Stimulated activated CD8-positive, alpha-beta memory T cell treated with anti-CD3 and anti-CD28 coated beads, Interleukin-12 subunit alpha, Interleukin-12 subunit beta, amount 100 ng/mL, for 1 hour (primary cell): ENCODE measurements around the gene TMEM35B.
"Not testable (repeated sequence)": the region's sequence is repeated elsewhere in the genome, so short reads cannot be mapped to it uniquely, and the experiment has no call there.

Experiments used
- DNase-seq: peaks from one replicate; pipeline ENCODE4 v3.0.0-alpha.2; 2020; ENCODE audit warnings: low read depth

The TMEM35B gene

DNA sequence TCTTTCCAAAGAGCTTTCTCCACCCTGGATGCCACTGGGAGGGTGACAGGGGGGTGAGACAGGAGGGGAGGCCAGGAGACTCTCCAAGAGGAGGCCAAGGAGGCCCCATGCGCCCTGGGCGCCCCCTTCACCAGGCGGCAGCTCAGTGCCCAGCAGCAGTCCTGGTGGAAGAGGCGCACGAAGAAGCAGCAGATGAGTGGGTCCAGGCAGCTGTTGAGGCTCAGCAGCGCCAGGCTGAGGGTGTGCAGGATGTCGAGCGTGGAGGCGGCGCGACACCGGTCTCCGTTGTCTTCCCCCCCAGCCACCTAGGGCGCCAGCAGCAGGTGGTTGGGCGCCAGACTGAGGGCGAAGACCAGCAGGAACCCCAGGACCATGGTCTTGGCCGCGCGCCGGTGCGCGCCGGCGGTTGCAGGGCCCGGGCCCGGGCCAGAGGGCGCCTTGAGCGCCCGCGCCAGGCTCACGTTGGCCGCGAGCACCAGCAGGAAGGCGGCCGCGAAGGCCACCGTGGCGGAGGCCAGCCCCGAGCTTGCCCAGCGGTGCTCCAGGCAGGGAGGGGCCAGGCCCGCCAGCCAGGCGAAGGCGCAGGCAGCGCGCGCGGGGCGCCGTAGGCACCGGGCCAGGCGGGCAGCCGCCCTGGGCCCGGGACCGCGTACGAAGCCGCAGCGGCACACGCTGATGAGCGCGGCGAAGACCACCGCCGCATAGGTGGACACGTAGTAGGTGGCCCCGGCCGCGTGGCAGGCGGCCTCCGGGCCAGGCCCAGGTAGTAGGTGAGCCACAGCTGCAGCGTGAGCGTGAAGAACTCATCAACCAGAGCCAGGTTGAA is 8.6 kb downstream of the TMEM35B start:
- DNase-seq, result no peak

- DNase-seq, result no peak
These were observed 9.4 kb downstream of the TMEM35B start for GRCh38 chr1:34975771-34976170.

GRCh38 chr1:34975338-34975737 is 9.8 kb downstream of the TMEM35B start:
- no peak for DNase-seq

DNA sequence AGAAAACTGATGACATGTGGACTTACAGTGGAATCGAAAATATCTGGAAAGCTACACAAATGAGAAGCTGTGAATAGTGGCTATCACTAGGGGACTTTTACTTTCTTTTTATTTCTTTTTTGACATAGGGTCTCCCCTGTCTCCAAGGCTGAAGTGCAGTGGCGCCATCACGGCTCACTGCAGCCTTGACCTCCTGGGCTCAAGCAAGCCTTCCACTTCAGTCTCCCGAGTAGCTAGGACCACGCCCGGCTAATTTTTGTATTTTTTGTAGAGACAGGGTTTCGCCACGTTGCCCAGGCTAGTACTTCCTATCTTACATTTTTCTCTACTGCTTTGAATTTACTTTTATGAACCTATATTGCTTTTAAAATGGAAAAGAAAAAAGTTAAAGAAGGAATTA is 10.5 kb downstream of the TMEM35B start:
- DNase-seq, result no peak

DNA sequence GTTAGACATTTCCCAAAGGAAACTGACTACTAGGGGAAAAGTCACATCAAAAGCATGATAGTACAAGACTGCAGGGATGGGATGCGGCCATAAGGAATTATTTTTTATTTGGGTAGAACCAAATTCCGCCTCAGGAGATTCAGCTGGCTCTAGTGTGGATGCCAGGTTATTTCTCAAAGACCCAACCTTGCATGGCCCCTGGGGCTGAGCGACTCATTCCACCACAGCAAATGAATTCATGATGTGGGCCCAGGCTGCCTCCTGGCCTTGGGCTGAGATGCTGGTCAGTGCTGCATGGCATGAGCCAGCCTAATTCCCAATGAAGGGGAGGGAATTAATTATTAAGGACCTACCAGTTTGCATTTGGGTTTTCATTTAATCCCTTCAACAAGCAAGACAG is 11.8 kb downstream of the TMEM35B start:
- no peak for DNase-seq

- no peak for DNase-seq
These were observed 14.3 kb downstream of the TMEM35B start for GRCh38 chr1:34970829-34971228.

GRCh38 chr1:34970220-34970735 is 14.9 kb downstream of the TMEM35B start:
- DNase-seq, result no peak

DNA sequence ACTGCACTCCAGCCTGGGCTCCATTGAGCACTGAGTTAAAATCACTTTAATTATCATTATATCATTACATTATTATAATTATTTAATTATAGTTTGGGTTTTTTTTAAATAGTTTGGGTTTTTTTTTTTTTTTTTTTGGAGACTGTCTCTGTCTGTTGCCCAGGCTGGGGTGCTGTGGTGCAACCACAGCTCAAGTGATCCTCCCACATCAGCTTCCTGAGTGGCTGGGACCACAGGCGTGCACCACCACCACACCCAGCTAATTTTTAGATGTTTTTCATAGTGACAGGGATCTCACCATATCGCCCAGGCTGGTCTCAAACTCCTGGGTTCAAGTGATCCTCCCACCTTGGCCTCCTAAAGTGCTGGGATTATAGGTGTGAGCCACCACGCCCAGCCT is 16.9 kb downstream of the TMEM35B start:
- not testable (repeated sequence) for DNase-seq

- DNase-seq, result not testable (repeated sequence)
These were observed 17.5 kb downstream of the TMEM35B start for GRCh38 chr1:34967672-34968071.

- DNase-seq, result no peak
These were observed 19.6 kb downstream of the TMEM35B start for GRCh38 chr1:34965597-34965996.

GRCh38 chr1:34950428-34950827 is 34.7 kb downstream of the TMEM35B start:
- no peak for DNase-seq

DNA sequence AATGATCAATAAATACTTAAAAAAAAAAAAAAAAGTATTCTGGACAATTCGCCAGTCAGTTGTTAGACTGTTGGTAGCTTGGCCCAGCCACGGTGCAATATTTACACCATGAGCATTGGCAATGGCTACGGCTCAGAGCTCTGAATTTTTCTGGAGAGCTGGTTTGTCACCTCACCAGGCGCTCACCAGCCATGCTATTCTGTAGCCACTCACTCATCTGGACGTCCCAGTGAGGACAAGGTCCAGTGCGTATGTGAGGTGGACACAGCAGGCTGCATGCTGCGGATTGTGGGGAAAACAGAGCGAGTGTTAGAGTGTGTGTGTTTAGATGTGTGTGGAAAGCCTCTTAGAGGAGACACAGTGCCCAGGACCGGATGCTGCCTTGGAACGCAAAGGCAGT is 36.4 kb downstream of the TMEM35B start:
- not testable (repeated sequence) for DNase-seq

DNA sequence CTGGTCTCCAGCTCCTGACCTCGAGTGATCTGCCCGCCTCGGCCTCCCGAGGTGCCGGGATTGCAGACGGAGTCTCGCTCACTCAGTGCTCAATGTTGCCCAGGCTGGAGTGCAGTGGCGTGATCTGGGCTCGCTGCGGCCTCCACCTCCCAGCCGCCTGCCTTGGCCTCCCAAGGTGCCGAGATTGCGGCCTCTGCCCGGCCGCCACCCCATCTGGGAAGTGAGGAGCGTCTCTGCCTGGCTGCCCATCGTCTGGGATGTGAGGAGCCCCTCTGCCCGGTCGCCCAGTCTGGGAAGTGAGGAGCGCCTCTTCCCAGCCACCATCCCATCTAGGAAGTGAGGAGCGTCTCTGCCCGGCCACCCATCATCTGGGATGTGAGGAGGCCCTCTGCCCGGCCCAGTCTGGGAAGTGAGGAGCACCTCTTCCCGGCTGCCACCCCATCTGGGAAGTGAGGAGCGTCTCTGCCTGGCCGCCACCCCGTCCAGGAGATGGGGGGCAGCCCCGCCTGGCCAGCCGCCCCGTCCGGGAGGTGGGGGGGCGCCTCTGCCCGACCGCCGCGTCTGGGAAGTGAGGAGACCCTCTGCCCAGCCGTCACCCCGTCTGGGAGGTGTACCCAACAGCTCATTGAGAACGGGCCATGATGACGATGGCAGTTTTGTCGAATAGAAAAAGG is 37.4 kb downstream of the TMEM35B start:
- DNase-seq, result not testable (repeated sequence)

GRCh38 chr1:34946211-34946610 is 38.9 kb downstream of the TMEM35B start:
- DNase-seq, result no peak

DNA sequence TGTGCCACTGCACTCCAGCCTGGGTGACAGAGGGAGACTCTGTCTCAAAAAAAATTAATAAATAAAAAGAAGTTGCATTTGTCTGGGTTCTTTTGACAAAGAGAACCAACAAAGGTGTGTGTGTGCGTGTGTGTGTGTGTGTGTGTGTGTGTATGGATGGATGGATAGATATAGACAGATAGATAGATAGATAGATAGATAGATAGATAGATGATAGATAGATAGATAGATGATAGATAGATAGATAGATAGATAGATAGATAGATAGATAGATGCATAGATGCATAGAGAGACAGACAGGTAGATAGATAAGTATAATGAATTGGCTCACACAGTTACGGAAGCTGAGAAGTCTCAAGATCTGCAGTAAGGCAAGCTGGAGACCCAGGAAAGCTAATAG is 43.3 kb downstream of the TMEM35B start:
- not testable (repeated sequence) for DNase-seq
